OCI-LY3 (cell line): ENCODE data around the gene TVP23A.

Experiments
- CTCF ChIP-seq: fragments of 200-600, 300-600 bp; sonication (generic); IDR thresholded peaks from 2 replicates; pipeline ENCODE4 v1.5.1; 2014; ENCODE audit warnings: antibody characterized with exemption, low read length, low read depth
- EZH2phosphoT487 ChIP-seq: fragments of 200-600 bp; shearing (Covaris generic); IDR thresholded peaks from 2 replicates; pipeline ENCODE4 v1.6.1; 2018; ENCODE audit warnings: antibody characterized with exemption, mixed run types, low read depth

- TF ChIP-seq EZH2phosphoT487 (no peak), CTCF (no peak)
Observed at GRCh38 chr16:10754941-10755340, 63.7 kb downstream of the TVP23A start.
